IMR-90 (cell line): Measurements from ENCODE around the gene DPP6. TPM values are rescaled to one million over a fixed set of nuclear protein-coding genes. Genes with fewer than 3 reads are reported as not detected.

Experiments used
- ATAC-seq: fragments of 200-7000 bp; cut with Tn5 transposase; 2 replicates; pipeline ENCODE4 v1.9.1; 2020; ENCODE audit warnings: low read depth, mild to moderate bottlenecking, moderate library complexity
- BruUV-seq: library from RNA; stranded (reverse); fragments of 400-500 nt; replicated peaks from 2 replicates; lab custom pipeline; 2021; lab: Mats Ljungman, UMichigan
- CTCF ChIA-PET: fragments of 300-600 bp; formaldehyde crosslinking; extraction: SDS; loops from one replicate; lab custom pipeline; 2021; ENCODE audit warnings: antibody characterized with exemption; lab: Yijun Ruan, JAX
- POLR2A ChIA-PET: fragments of 300-600 bp; sonication (Branson Sonifier 250); formaldehyde crosslinking; loops from one replicate; lab custom pipeline; 2022; ENCODE audit warnings: antibody characterized with exemption; ENCODE audit not compliant: unreplicated experiment; lab: Charles Lee
- DNase-seq: peaks from one replicate; pipeline ENCODE4 v3.0.0; 2013
- H2AFZ ChIP-seq: replicated peaks from 2 replicates; pipeline ENCODE3; 2013; ENCODE audit warnings: low read length, mild to moderate bottlenecking; ENCODE audit not compliant: poor library complexity
- H2AK5ac ChIP-seq: 2 replicates; pipeline ENCODE4 v1.6.1; 2013; ENCODE audit warnings: low read depth, low read length, inconsistent platforms
- H2AK9ac ChIP-seq: replicated peaks from 2 replicates; pipeline ENCODE3; 2013; ENCODE audit warnings: mild to moderate bottlenecking, low read depth, low read length, moderate library complexity; ENCODE audit not compliant: poor library complexity
- H2BK120ac ChIP-seq: 2 replicates; pipeline ENCODE4 v1.6.1; 2013; ENCODE audit warnings: low read depth, low read length, inconsistent platforms
- H2BK15ac ChIP-seq: 3 replicates; pipeline ENCODE4 v1.6.1; 2013; ENCODE audit warnings: low read depth, low read length, inconsistent platforms
- H2BK20ac ChIP-seq: 2 replicates; pipeline ENCODE4 v1.6.1; 2013; ENCODE audit warnings: low read depth, mild to moderate bottlenecking, inconsistent platforms, low read length, moderate library complexity
- H2BK5ac ChIP-seq: 2 replicates; pipeline ENCODE4 v1.6.1; 2013; ENCODE audit warnings: mild to moderate bottlenecking, low read depth, low read length, inconsistent platforms; ENCODE audit not compliant: poor library complexity, severe bottlenecking
- H3K14ac ChIP-seq: replicated peaks from 2 replicates; pipeline ENCODE4 v1.6.1; 2013; ENCODE audit warnings: low read depth, low read length, inconsistent platforms
- H3K18ac ChIP-seq: 2 replicates; pipeline ENCODE4 v1.6.1; 2013; ENCODE audit warnings: low read depth, low read length, control low read depth
- H3K23ac ChIP-seq: 2 replicates; pipeline ENCODE4 v1.6.1; 2013; ENCODE audit warnings: low read depth, low read length, inconsistent platforms
- H3K27ac ChIP-seq: 2 replicates; pipeline ENCODE4 v1.5.1; 2013; ENCODE audit warnings: mild to moderate bottlenecking, control low read depth, low read length; ENCODE audit not compliant: insufficient read depth
- H3K27me3 ChIP-seq: 2 replicates; pipeline ENCODE4 v1.6.1; 2013; ENCODE audit warnings: low read length; ENCODE audit not compliant: control insufficient read depth, insufficient read depth
- H3K36me3 ChIP-seq: 2 replicates; pipeline ENCODE4 v1.6.1; 2013; ENCODE audit warnings: low read length, mixed read lengths; ENCODE audit not compliant: control insufficient read depth, insufficient read depth
- H3K4ac ChIP-seq: 2 replicates; pipeline ENCODE4 v1.6.1; 2013; ENCODE audit warnings: low read depth, low read length, inconsistent platforms
- H3K4me1 ChIP-seq: 2 replicates; pipeline ENCODE4 v1.6.1; 2013; ENCODE audit warnings: low read length, mixed read lengths; ENCODE audit not compliant: control insufficient read depth, insufficient read depth
- H3K4me2 ChIP-seq: 2 replicates; pipeline ENCODE4 v1.6.1; 2013; ENCODE audit warnings: low read depth, mild to moderate bottlenecking, control low read depth, low read length, moderate library complexity
- H3K4me3 ChIP-seq: 2 replicates; pipeline ENCODE4 v1.5.1; 2013; ENCODE audit warnings: low read depth, mild to moderate bottlenecking, control low read depth, low read length, moderate library complexity; ENCODE audit not compliant: insufficient read depth
- H3K56ac ChIP-seq: 2 replicates; pipeline ENCODE4 v1.6.1; 2013; ENCODE audit warnings: low read length, inconsistent platforms; ENCODE audit not compliant: insufficient read depth; ENCODE audit errors: extremely low read depth
- H3K79me1 ChIP-seq, 2 experiments: 2 replicates each; pipeline ENCODE4 v1.6.1; 2013; ENCODE audit warnings: low read length in 2 of 2, inconsistent platforms in 1 of 2, low read depth in 1 of 2
- H3K9ac ChIP-seq: 2 replicates; pipeline ENCODE4 v1.6.1; 2013; ENCODE audit warnings: low read depth, low read length, control low read depth
- H3K9me1 ChIP-seq: 2 replicates; pipeline ENCODE4 v1.6.1; 2013; ENCODE audit warnings: low read length, inconsistent platforms; ENCODE audit not compliant: insufficient read depth
- H3K9me3 ChIP-seq: 2 replicates; pipeline ENCODE4 v1.6.1; 2013; ENCODE audit warnings: low read length; ENCODE audit not compliant: control insufficient read depth, insufficient read depth
- H4K20me1 ChIP-seq: 2 replicates; pipeline ENCODE4 v1.6.1; 2013; ENCODE audit warnings: low read length, inconsistent platforms; ENCODE audit not compliant: insufficient read depth
- H4K5ac ChIP-seq: 2 replicates; pipeline ENCODE4 v1.6.1; 2013; ENCODE audit warnings: mild to moderate bottlenecking, low read depth, low read length, control low read depth
- H4K8ac ChIP-seq, 2 experiments: 2 replicates each; pipeline ENCODE4 v1.6.1; 2013; ENCODE audit warnings: low read depth in 2 of 2, low read length in 2 of 2, control low read depth in 1 of 2, inconsistent platforms in 1 of 2
- H4K91ac ChIP-seq: 2 replicates; pipeline ENCODE4 v1.6.1; 2013; ENCODE audit warnings: low read depth, low read length, inconsistent platforms; ENCODE audit not compliant: insufficient read depth
- BHLHE40 ChIP-seq: fragments of 150-350 bp; IDR thresholded peaks from 2 replicates; pipeline ENCODE4 v1.6.1; 2016; ENCODE audit warnings: mild to moderate bottlenecking, low read depth, low read length
- CHD1 ChIP-seq: IDR thresholded peaks from 2 replicates; pipeline ENCODE4 v1.6.1; 2012; ENCODE audit warnings: low read depth, low read length, improper control_type of control experiment
- MAFK ChIP-seq: IDR thresholded peaks from 2 replicates; pipeline ENCODE4 v1.6.1; 2012; ENCODE audit warnings: low read depth, low read length, improper control_type of control experiment
- MAZ ChIP-seq: IDR thresholded peaks from 2 replicates; pipeline ENCODE4 v1.6.1; 2012; ENCODE audit warnings: low read depth, mild to moderate bottlenecking, low read length, improper control_type of control experiment, moderate library complexity, borderline replicate concordance
- RAD21 ChIP-seq: IDR thresholded peaks from 2 replicates; pipeline ENCODE4 v1.6.1; 2012; ENCODE audit warnings: low read length, improper control_type of control experiment
- RCOR1 ChIP-seq: IDR thresholded peaks from 2 replicates; pipeline ENCODE4 v1.6.1; 2012; ENCODE audit warnings: mild to moderate bottlenecking, low read length, improper control_type of control experiment; ENCODE audit not compliant: insufficient replicate concordance
- RFX5 ChIP-seq: IDR thresholded peaks from 2 replicates; pipeline ENCODE4 v1.8.0; 2012; ENCODE audit warnings: low read depth, mild to moderate bottlenecking, low read length, moderate library complexity
- SMC3 ChIP-seq: fragments of 150-350 bp; IDR thresholded peaks from 2 replicates; pipeline ENCODE4 v1.6.1; 2016; ENCODE audit warnings: low read depth, mild to moderate bottlenecking, antibody characterized with exemption, low read length, moderate library complexity
- WGBS, 2 experiments: methylation state at CpG; one replicate each; pipeline versions ENCODE4 v1.1.5 to v1.1.7; 2013; ENCODE audit warnings: missing lambda C conversion rate in 2 of 2; ENCODE audit not compliant: insufficient read length in 1 of 2; ENCODE audit errors: extremely low coverage in 2 of 2; 5-methylcytosine and 5-hydroxymethylcytosine counted together
- dilution Hi-C: fragments of 300-500 bp; cut with HindIII; formaldehyde crosslinking; loops from one replicate; pipeline ENCODE4 v1.14.3; 2018; ENCODE audit warnings: low sequenced_read_pairs; ENCODE audit not compliant: unreplicated experiment
- in situ Hi-C: fragments of 300-500 bp; cut with MboI; formaldehyde crosslinking; loops from 3 replicates; pipeline ENCODE4 v1.14.3; 2019; ENCODE audit warnings: low sequenced_read_pairs, inconsistent platforms, mixed read lengths
- intact Hi-C: fragments of 100-400 bp; cut with micrococcal nuclease; formaldehyde crosslinking; loops from 2 replicates; pipeline ENCODE4 v1.10.0; 2022
- polyA plus RNA-seq, 3 experiments: library from polyadenylated mRNA; depleted of rRNA; stranded (reverse); fragments of >200 nt; gene quantifications; 2 replicates each; pipeline ENCODE4 v1.2.3, GENCODE V29; 2012; ENCODE audit warnings: low replicate concordance in 1 of 3
- total RNA-seq: library from RNA; depleted of rRNA; stranded (reverse); fragments of >200 nt; gene quantifications from 2 replicates; pipeline ENCODE4 v1.2.3, GENCODE V29; 2012
- TF ChIP-seq, protein P1 (sequence below): conservative IDR thresholded peaks from 2 replicates; pipeline ENCODE4 v1.5.1; 2012; ENCODE audit warnings: mild to moderate bottlenecking, low read depth, low read length, improper control_type of control experiment

The DPP6 gene
- total and polyA plus RNA-seq, 2 of the 4 experiments (the other 2 are of a cell fraction) = not detected

DNA sequence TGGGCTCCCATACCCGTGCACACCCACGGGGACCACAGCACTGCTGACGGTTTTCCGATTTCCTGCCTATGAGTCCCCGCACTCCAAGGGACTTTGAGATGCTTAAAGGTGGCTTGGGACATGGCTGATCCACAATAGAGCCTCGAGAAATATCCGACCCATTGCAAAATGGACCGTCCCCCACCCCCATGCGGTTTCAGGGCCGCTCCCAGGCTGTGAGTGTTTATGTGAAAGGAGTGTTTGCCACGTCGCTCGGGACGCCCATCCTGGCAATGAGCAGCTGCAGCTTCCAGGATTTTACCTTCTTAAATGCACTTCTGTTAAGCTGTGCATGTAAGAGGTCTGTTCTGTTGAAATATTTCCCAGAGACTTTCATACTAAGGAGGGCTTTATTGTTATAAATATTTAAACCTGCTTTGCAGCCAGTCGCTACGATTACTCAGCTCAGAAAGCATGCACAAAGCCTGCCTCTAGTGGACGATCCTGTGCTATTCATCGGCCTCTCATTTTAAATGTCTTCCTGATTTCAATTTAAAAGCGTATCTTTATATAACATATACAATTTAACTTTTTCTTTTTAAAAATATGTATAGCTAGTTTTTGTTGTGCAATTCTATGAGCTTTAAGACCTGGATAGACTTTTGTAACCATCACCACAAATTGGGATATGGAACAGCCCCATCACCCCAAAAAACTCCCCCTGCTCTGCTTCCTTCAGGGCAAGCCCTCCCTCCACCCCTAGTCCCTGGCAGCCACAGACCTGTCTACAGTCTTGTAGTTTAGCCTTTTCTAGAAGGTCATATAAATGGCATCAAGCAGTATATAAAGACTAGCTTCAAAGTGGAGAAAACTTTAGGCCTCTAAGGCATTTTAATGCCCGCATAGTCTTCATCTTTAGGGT, 532.4 kb downstream of the DPP6 start:
- no peak overlapping the region for H3K23ac ChIP-seq
- no peaks in the 10 kb centered on the region for H3K9me1 ChIP-seq
- H4K8ac ChIP-seq = no peak overlapping the region
- no peak overlapping the region for H3K4ac ChIP-seq
- no peak overlapping the region for H3K27ac ChIP-seq
- H3K4me2 ChIP-seq = no peak overlapping the region
- BruUV-seq = no TSS peak
- H3K4me1 ChIP-seq = no peaks in the 10 kb centered on the region
- H3K18ac ChIP-seq = no peak overlapping the region
- no peak overlapping the region for H4K5ac ChIP-seq
- no peak overlapping the region for H2BK120ac ChIP-seq
- H3K9ac ChIP-seq = no peak overlapping the region
- H3K36me3 ChIP-seq = no peaks in the 10 kb centered on the region
- peaks cover 59% of the 10 kb centered on the region for H3K9me3 ChIP-seq
- DNase-seq = no peak
- in situ Hi-C loops = no loop called here
- ATAC-seq = no peak
- no peaks in the 10 kb centered on the region for H4K20me1 ChIP-seq
- H4K91ac ChIP-seq = no peak overlapping the region
- CTCF ChIA-PET = no interaction called here
- no peak overlapping the region for H2BK20ac ChIP-seq
- no peak overlapping the region for H3K14ac ChIP-seq
- no peak overlapping the region for H3K4me3 ChIP-seq
- H3K56ac ChIP-seq = no peak overlapping the region
- 80% methylated on average over 1 of the region's 20 CpGs; no CpG with 5 or more reads in 1 of the 2 experiments for WGBS, 2 experiments
- H2AFZ ChIP-seq = no peak overlapping the region
- dilution Hi-C loops = no loop called here
- H2BK5ac ChIP-seq = no peak overlapping the region
- H2AK9ac ChIP-seq = no peak overlapping the region
- no peaks in the 10 kb centered on the region for H3K27me3 ChIP-seq
- no peak overlapping the region for H2BK15ac ChIP-seq
- TF ChIP-seq BHLHE40 (no peak), MAZ (no peak), CHD1 (no peak), RFX5 (no peak), SMC3 (no peak), MAFK (no peak), RAD21 (no peak), RCOR1 (no peak)
- TF ChIP-seq, protein P1, sequence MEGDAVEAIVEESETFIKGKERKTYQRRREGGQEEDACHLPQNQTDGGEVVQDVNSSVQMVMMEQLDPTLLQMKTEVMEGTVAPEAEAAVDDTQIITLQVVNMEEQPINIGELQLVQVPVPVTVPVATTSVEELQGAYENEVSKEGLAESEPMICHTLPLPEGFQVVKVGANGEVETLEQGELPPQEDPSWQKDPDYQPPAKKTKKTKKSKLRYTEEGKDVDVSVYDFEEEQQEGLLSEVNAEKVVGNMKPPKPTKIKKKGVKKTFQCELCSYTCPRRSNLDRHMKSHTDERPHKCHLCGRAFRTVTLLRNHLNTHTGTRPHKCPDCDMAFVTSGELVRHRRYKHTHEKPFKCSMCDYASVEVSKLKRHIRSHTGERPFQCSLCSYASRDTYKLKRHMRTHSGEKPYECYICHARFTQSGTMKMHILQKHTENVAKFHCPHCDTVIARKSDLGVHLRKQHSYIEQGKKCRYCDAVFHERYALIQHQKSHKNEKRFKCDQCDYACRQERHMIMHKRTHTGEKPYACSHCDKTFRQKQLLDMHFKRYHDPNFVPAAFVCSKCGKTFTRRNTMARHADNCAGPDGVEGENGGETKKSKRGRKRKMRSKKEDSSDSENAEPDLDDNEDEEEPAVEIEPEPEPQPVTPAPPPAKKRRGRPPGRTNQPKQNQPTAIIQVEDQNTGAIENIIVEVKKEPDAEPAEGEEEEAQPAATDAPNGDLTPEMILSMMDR = no peak
- intact Hi-C loops = no loop called here
- H3K79me1 ChIP-seq = no peaks in the 10 kb centered on the region
- H2AK5ac ChIP-seq = no peak overlapping the region
- POLR2A ChIA-PET = no interaction called here
